GM18861 (cell line): Measurements from ENCODE around the gene ADCY3.

Experiments used
- ATAC-seq: cut with Tn5 transposase; IDR thresholded peaks from one replicate; pipeline ENCODE4 v1.9.1; 2021; ENCODE audit not compliant: unreplicated experiment

Gene ADCY3

GRCh38 chr2:24779116-24779515, 140.9 kb downstream of the ADCY3 start:
- no peak for ATAC-seq

GRCh38 chr2:24774373-24774772, 145.7 kb downstream of the ADCY3 start:
- no peak for ATAC-seq

GRCh38 chr2:24771764-24772586, 148.1 kb downstream of the ADCY3 start:
- ATAC-seq: no peak

- no peak for ATAC-seq
Measured at GRCh38 chr2:24771061-24771460, 149.0 kb downstream of the ADCY3 start.
